ENCODE data around the gene EGFL8. TPM values are rescaled to one million over a fixed set of nuclear protein-coding genes. Genes with fewer than 3 reads are reported as not detected.

Gene EGFL8
- total and polyA plus RNA-seq, 9 of the 15 experiments (the other 6 are each of a cell fraction or from before 2014, with no cell fraction given): 2.2 to 47.4 (median 14.2) TPM

DNA sequence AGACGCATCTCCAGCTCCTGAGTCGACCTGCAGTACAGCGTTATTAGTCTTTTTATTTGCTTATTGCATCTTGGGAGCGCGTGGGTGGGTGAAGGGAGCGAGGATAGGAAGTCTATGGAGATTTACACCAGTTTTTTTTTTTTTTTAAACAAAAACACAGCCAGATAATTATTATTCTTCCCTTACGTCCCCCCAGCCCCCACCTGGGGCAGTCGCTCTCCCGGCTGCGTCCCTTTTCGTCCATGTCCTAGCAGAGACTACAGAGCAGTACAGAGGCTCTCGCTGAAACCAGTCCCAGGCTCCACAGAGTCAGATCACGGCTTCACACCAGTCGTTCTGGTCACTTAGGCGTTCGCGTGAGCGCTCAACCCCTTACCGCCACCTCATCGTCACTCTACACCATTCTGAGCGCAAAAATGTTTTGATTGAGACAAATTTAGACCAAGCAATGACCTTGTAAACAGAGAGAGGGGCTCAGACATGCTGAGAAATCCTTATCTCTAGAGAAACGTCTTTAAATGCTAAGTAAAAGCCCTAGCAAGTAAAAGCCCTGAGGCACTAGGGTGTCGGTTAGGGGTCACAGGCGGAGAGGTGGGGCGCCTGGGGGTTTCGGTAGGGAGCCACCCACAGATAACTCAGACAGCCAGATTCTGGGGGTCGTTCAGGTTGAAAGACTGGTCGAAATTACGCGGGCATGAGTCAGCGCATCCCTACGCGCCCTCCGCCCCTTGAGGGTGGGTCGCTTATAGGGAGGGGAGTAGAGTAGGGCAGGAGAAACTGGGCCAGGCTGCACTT lies 11.4 kb upstream of the EGFL8 start (continued):
- TF ChIP-seq, protein P1, sequence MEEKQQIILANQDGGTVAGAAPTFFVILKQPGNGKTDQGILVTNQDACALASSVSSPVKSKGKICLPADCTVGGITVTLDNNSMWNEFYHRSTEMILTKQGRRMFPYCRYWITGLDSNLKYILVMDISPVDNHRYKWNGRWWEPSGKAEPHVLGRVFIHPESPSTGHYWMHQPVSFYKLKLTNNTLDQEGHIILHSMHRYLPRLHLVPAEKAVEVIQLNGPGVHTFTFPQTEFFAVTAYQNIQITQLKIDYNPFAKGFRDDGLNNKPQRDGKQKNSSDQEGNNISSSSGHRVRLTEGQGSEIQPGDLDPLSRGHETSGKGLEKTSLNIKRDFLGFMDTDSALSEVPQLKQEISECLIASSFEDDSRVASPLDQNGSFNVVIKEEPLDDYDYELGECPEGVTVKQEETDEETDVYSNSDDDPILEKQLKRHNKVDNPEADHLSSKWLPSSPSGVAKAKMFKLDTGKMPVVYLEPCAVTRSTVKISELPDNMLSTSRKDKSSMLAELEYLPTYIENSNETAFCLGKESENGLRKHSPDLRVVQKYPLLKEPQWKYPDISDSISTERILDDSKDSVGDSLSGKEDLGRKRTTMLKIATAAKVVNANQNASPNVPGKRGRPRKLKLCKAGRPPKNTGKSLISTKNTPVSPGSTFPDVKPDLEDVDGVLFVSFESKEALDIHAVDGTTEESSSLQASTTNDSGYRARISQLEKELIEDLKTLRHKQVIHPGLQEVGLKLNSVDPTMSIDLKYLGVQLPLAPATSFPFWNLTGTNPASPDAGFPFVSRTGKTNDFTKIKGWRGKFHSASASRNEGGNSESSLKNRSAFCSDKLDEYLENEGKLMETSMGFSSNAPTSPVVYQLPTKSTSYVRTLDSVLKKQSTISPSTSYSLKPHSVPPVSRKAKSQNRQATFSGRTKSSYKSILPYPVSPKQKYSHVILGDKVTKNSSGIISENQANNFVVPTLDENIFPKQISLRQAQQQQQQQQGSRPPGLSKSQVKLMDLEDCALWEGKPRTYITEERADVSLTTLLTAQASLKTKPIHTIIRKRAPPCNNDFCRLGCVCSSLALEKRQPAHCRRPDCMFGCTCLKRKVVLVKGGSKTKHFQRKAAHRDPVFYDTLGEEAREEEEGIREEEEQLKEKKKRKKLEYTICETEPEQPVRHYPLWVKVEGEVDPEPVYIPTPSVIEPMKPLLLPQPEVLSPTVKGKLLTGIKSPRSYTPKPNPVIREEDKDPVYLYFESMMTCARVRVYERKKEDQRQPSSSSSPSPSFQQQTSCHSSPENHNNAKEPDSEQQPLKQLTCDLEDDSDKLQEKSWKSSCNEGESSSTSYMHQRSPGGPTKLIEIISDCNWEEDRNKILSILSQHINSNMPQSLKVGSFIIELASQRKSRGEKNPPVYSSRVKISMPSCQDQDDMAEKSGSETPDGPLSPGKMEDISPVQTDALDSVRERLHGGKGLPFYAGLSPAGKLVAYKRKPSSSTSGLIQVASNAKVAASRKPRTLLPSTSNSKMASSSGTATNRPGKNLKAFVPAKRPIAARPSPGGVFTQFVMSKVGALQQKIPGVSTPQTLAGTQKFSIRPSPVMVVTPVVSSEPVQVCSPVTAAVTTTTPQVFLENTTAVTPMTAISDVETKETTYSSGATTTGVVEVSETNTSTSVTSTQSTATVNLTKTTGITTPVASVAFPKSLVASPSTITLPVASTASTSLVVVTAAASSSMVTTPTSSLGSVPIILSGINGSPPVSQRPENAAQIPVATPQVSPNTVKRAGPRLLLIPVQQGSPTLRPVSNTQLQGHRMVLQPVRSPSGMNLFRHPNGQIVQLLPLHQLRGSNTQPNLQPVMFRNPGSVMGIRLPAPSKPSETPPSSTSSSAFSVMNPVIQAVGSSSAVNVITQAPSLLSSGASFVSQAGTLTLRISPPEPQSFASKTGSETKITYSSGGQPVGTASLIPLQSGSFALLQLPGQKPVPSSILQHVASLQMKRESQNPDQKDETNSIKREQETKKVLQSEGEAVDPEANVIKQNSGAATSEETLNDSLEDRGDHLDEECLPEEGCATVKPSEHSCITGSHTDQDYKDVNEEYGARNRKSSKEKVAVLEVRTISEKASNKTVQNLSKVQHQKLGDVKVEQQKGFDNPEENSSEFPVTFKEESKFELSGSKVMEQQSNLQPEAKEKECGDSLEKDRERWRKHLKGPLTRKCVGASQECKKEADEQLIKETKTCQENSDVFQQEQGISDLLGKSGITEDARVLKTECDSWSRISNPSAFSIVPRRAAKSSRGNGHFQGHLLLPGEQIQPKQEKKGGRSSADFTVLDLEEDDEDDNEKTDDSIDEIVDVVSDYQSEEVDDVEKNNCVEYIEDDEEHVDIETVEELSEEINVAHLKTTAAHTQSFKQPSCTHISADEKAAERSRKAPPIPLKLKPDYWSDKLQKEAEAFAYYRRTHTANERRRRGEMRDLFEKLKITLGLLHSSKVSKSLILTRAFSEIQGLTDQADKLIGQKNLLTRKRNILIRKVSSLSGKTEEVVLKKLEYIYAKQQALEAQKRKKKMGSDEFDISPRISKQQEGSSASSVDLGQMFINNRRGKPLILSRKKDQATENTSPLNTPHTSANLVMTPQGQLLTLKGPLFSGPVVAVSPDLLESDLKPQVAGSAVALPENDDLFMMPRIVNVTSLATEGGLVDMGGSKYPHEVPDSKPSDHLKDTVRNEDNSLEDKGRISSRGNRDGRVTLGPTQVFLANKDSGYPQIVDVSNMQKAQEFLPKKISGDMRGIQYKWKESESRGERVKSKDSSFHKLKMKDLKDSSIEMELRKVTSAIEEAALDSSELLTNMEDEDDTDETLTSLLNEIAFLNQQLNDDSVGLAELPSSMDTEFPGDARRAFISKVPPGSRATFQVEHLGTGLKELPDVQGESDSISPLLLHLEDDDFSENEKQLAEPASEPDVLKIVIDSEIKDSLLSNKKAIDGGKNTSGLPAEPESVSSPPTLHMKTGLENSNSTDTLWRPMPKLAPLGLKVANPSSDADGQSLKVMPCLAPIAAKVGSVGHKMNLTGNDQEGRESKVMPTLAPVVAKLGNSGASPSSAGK (IDR thresholded peaks at IDR 0.05): peak; percentile 24; the same call in 1 of the 2 replicates
- TF ChIP-seq RBM17 (IDR thresholded peaks at IDR 0.05; ENCODE audit: borderline replicate concordance, low read depth, low read length) (no peak), ZNF354B (CRISPR knock-in tag; IDR thresholded peaks at IDR 0.05) (no peak), PML (IDR thresholded peaks at IDR 0.05; ENCODE audit: low read length) (0 out of 2 replicates have a peak, but pooled peaks have one; percentile 7), ZKSCAN8 (CRISPR knock-in tag; IDR thresholded peaks at IDR 0.05) (no peak), CREB1 (IDR thresholded peaks at IDR 0.05) (0 out of 2 replicates have a peak, but pooled peaks have one; percentile 25), CREB1 (CRISPR knock-in tag; IDR thresholded peaks at IDR 0.05) (no peak), ZNF717 (CRISPR knock-in tag; IDR thresholded peaks at IDR 0.05) (no peak), SREBF1 (IDR thresholded peaks at IDR 0.05; ENCODE audit: borderline replicate concordance, low read depth, low read length) (no peak), ZNF75A (CRISPR knock-in tag; IDR thresholded peaks at IDR 0.05) (no peak), FOS (IDR thresholded peaks at IDR 0.05; ENCODE audit: extremely low read depth, insufficient read length) (no peak), ZNF644 (tag; IDR thresholded peaks at IDR 0.05; ENCODE audit: low read depth) (0 out of 2 replicates have a peak, but pooled peaks have one; percentile 67), STAT5A (IDR thresholded peaks at IDR 0.05; ENCODE audit: borderline replicate concordance, low read length) (no peak), YY1 (IDR thresholded peaks at IDR 0.05; ENCODE audit: borderline replicate concordance in 1 of 3, control insufficient read depth in 1 of 3, extremely low read depth in 1 of 3, insufficient read depth in 3 of 3, insufficient read length in 1 of 3, insufficient replicate concordance in 2 of 3, low read depth in 1 of 3, low read length in 2 of 3) (no peak)
- TF ChIP-seq, protein P2, sequence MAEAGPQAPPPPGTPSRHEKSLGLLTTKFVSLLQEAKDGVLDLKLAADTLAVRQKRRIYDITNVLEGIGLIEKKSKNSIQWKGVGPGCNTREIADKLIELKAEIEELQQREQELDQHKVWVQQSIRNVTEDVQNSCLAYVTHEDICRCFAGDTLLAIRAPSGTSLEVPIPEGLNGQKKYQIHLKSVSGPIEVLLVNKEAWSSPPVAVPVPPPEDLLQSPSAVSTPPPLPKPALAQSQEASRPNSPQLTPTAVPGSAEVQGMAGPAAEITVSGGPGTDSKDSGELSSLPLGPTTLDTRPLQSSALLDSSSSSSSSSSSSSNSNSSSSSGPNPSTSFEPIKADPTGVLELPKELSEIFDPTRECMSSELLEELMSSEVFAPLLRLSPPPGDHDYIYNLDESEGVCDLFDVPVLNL (CRISPR knock-in tag; IDR thresholded peaks at IDR 0.05; ENCODE audit: low read depth): no peak

All from K562 (cell line).